Stimulated activated CD8-positive, alpha-beta memory T cell treated with anti-CD3 and anti-CD28 coated beads, Interleukin-7, amount 100 ng/mL, for 1 hour (primary cell): ENCODE measurements around the gene PATZ1.
"Not testable (repeated sequence)": the region's sequence is repeated elsewhere in the genome, so short reads cannot be mapped to it uniquely, and the experiment has no call there.

Source experiments
- DNase-seq, 2 donors: peaks; one replicate each; pipeline ENCODE4 v3.0.0-alpha.2; 2020; ENCODE audit warnings: low read depth in 2 of 2

The PATZ1 gene

GRCh38 chr22:31346255-31346732 lies at the start of gene PATZ1:
PATZ1 (minus strand) TSS chr22:31346346; CDS start chr22:31345602, 744 bp downstream.
- DNase-seq: peak; percentile 53 to 54

- DNase-seq: no peak
Measured at GRCh38 chr22:31394326-31394725, 48.2 kb upstream of the PATZ1 start.

- no peak for DNase-seq
Measured at GRCh38 chr22:31393893-31394292, 47.7 kb upstream of the PATZ1 start.

- DNase-seq: not testable (repeated sequence)
Measured at GRCh38 chr22:31378651-31379050, 32.5 kb upstream of the PATZ1 start.

- no peak for DNase-seq
Measured at GRCh38 chr22:31378123-31378522, 32.0 kb upstream of the PATZ1 start.

GRCh38 chr22:31377612-31378011 lies 31.5 kb upstream of the PATZ1 start:
- DNase-seq: no peak

GRCh38 chr22:31367426-31367825 lies 21.3 kb upstream of the PATZ1 start:
- DNase-seq: no peak

GRCh38 chr22:31363885-31364465 lies 17.8 kb upstream of the PATZ1 start:
- no peak for DNase-seq

- no peak for DNase-seq
Measured at GRCh38 chr22:31361743-31362142, 15.6 kb upstream of the PATZ1 start.

- no peak for DNase-seq
Measured at GRCh38 chr22:31360029-31360428, 13.9 kb upstream of the PATZ1 start.

GRCh38 chr22:31354515-31354914 lies 8.4 kb upstream of the PATZ1 start:
- DNase-seq: no peak

GRCh38 chr22:31350410-31350863 lies 4.3 kb upstream of the PATZ1 start:
- no peak for DNase-seq

GRCh38 chr22:31349960-31350359 lies 3.8 kb upstream of the PATZ1 start:
- DNase-seq: no peak

- DNase-seq: no peak
Measured at GRCh38 chr22:31348766-31349165, 2.6 kb upstream of the PATZ1 start.

GRCh38 chr22:31348009-31348337 lies 1.8 kb upstream of the PATZ1 start:
- not testable (repeated sequence) for DNase-seq

GRCh38 chr22:31347251-31348008 lies 1.3 kb upstream of the PATZ1 start:
- DNase-seq: peak; percentile 11 to 18

GRCh38 chr22:31346733-31347250 lies 646 bp upstream of the PATZ1 start:
- DNase-seq: peak in 1 of 2 donors; percentile 0

GRCh38 chr22:31345331-31346254 lies 553 bp downstream of the PATZ1 start:
- DNase-seq: peak; percentile 75 to 76

GRCh38 chr22:31344578-31345330 lies 1.4 kb downstream of the PATZ1 start:
- DNase-seq: peak in 1 of 2 donors; percentile 4

GRCh38 chr22:31344256-31344577 lies 1.9 kb downstream of the PATZ1 start:
- no peak for DNase-seq
